ENCODE data around the gene AGBL4.

Gene AGBL4

GRCh38 chr1:48596046-48596445 lies 1427.7 kb downstream of the AGBL4 start:
- TF ChIP-seq SIN3A (IDR thresholded peaks at IDR 0.05; ENCODE audit: borderline replicate concordance, insufficient read depth, low read length) (no peak), FOXP2 (optimal IDR thresholded peaks at IDR 0.05; ENCODE audit: borderline replicate concordance, extremely low read depth, extremely low read length, insufficient read depth) (no peak), POLR2AphosphoS5 (IDR thresholded peaks at IDR 0.05; ENCODE audit: low read depth, low read length) (no peak)

DNA sequence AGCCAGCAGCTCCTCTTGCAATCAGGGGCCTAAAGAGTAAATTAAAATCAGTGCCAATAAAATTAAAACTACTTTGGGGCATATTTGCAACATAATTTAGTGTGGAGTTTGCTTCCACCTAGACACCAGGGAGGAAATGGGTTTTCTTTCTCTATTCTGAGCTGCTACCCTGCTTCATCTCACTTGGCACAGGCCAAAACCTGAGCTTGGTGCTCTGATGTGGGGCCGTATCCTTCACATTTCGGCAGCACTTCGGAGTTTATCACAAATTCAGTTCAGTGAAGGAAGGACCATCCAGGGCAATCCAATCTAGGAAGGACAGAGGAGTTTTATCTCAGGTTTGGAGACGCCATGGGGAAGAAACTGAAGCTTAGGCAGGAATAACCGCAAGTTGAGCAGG lies 1428.1 kb downstream of the AGBL4 start:
- TF ChIP-seq SIN3A (IDR thresholded peaks at IDR 0.05; ENCODE audit: borderline replicate concordance, insufficient read depth, low read length) (no peak), REST (IDR thresholded peaks at IDR 0.05; ENCODE audit: insufficient read depth in 1 of 2, low read depth in 2 of 2, low read length in 2 of 2) (no peak), POLR2AphosphoS5 (IDR thresholded peaks at IDR 0.05; ENCODE audit: low read depth, low read length) (no peak), TAF1 (IDR thresholded peaks at IDR 0.05; ENCODE audit: borderline replicate concordance, insufficient read depth, low read length) (no peak), FOXP2 (optimal IDR thresholded peaks at IDR 0.05; ENCODE audit: borderline replicate concordance, extremely low read depth, extremely low read length, insufficient read depth) (no peak)

DNA sequence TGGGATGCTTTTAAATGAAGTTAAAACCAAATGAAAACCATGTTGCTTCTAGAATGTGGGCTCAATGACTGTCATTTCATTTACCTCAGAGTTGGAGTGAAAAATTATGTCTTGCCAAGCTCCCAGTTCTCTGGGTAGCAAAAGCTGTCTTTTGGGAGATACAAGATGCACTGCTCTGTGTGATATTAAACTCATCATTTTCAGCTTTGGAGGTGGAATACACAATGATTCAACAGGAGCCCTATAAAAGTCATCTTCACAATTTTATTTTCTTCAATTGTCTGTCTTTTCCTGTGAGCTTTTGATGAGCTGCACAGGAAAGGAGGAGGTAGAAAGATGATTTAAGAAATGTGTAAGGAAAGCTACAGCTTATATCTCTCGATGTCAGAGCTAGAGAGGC lies 1431.4 kb downstream of the AGBL4 start:
- TF ChIP-seq POLR2AphosphoS5 (IDR thresholded peaks at IDR 0.05; ENCODE audit: low read depth, low read length) (no peak), FOXP2 (optimal IDR thresholded peaks at IDR 0.05; ENCODE audit: borderline replicate concordance, extremely low read depth, extremely low read length, insufficient read depth) (no peak), SIN3A (IDR thresholded peaks at IDR 0.05; ENCODE audit: borderline replicate concordance, insufficient read depth, low read length) (no peak)

DNA sequence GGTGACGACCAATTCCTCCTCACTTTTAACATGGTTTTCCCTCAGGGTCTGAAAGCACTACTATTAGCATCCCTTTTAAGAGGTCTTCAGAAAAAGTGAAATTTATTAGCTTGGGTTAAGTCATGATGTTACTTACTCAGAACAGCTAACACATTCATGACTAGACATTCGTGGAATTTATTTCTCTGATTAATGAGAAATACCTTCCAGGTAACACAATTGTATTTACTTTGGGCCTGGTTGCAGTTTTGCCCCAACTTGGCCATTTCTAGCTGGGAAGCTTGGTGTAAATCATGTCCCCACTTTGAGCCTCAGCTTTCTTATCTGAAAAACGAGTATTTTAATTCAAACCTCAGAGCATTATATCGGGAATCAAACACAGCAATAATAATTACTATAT lies 1432.6 kb downstream of the AGBL4 start:
- no peak for TF ChIP-seq FOXP2 (optimal IDR thresholded peaks at IDR 0.05; ENCODE audit: borderline replicate concordance, extremely low read depth, extremely low read length, insufficient read depth)
- no peak for TF ChIP-seq TAF1 (IDR thresholded peaks at IDR 0.05; ENCODE audit: borderline replicate concordance, insufficient read depth, low read length)
- TF ChIP-seq POLR2AphosphoS5 (IDR thresholded peaks at IDR 0.05; ENCODE audit: low read depth, low read length): no peak
- no peak for TF ChIP-seq SIN3A (IDR thresholded peaks at IDR 0.05; ENCODE audit: borderline replicate concordance, insufficient read depth, low read length)
- TF ChIP-seq REST (IDR thresholded peaks at IDR 0.05; ENCODE audit: insufficient read depth in 1 of 2, low read depth in 2 of 2, low read length in 2 of 2): no peak

- TF ChIP-seq REST (IDR thresholded peaks at IDR 0.05; ENCODE audit: insufficient read depth in 1 of 2, low read depth in 2 of 2, low read length in 2 of 2) (no peak), SIN3A (IDR thresholded peaks at IDR 0.05; ENCODE audit: borderline replicate concordance, insufficient read depth, low read length) (no peak), POLR2AphosphoS5 (IDR thresholded peaks at IDR 0.05; ENCODE audit: low read depth, low read length) (no peak), TAF1 (IDR thresholded peaks at IDR 0.05; ENCODE audit: borderline replicate concordance, insufficient read depth, low read length) (no peak), FOXP2 (optimal IDR thresholded peaks at IDR 0.05; ENCODE audit: borderline replicate concordance, extremely low read depth, extremely low read length, insufficient read depth) (no peak)
Measured at GRCh38 chr1:48588061-48588460, 1435.7 kb downstream of the AGBL4 start.

- TF ChIP-seq SIN3A (IDR thresholded peaks at IDR 0.05; ENCODE audit: borderline replicate concordance, insufficient read depth, low read length) (no peak), FOXP2 (optimal IDR thresholded peaks at IDR 0.05; ENCODE audit: borderline replicate concordance, extremely low read depth, extremely low read length, insufficient read depth) (no peak), POLR2AphosphoS5 (IDR thresholded peaks at IDR 0.05; ENCODE audit: low read depth, low read length) (no peak), TAF1 (IDR thresholded peaks at IDR 0.05; ENCODE audit: borderline replicate concordance, insufficient read depth, low read length) (no peak), REST (IDR thresholded peaks at IDR 0.05; ENCODE audit: insufficient read depth in 1 of 2, low read depth in 2 of 2, low read length in 2 of 2) (no peak)
Measured at GRCh38 chr1:48582408-48582807, 1441.3 kb downstream of the AGBL4 start.
